ENCODE data around the gene OGN. TPM values are rescaled to one million over a fixed set of nuclear protein-coding genes. Genes with fewer than 3 reads are reported as not detected.

The OGN gene
- total and polyA plus RNA-seq, 2 of the 13 experiments (the other 11 are each of a cell fraction or from before 2014, with no cell fraction given): not detected

DNA sequence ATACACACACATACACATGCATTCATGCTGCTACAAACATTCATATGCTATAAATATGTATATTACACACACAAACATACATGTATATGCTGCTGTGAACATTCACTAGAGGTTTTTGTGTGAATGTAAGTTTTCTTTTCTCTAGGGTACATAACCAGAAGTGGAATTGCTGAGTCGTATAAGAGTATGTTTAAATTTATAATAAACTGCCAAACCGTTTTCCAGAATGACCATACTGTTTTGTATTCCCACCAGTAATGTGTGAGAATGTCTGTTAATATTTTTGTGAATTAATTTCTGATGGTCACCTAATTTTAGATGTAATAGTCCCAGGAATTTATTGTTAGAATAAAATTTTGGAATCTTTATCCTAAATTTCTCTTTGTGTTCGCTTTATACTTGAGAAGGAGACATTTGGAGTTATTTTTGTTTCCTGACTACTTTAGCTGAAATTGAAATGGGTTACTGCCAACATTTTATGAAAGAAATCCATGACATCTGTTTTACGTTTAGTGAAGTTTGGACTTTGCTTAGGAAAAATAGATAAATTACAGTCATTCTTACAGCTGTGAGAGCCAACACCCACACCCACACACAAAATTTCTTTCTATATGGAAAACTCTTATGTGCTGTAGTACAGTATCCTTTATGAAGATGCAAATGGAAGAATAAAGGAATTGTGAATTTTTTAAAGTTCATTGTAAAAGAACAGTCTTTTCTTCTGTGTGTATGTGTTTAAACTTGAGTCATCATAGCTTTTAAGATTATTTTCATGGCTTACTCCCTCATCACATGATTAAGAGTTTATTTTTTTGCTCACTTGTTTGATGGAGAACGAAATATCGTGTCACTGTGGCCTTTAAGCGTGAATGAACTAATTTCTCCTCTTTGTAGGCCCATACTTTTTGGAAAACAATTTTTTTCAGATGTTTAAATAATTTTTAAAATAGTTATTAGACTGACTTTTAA lies 54.3 kb downstream of the OGN start:
- H4K20me1 ChIP-seq (ENCODE audit: insufficient read depth, low read length): no peaks in the 10 kb centered on the region
- no peak for ATAC-seq
- no peaks in the 10 kb centered on the region for H3K27me3 ChIP-seq (ENCODE audit: control insufficient read depth in 1 of 2, insufficient read depth in 2 of 2, low read length in 2 of 2)
- H3K36me3 ChIP-seq (replicated peaks in 1 of 2; ENCODE audit: control insufficient read depth in 1 of 2, insufficient read depth in 2 of 2, low read length in 2 of 2): no peaks in the 10 kb centered on the region
- 87% methylated on average over 7 of the region's 7 CpGs for WGBS (ENCODE audit: low lambda C conversion rate)
- TF ChIP-seq AGO1 (IDR thresholded peaks at IDR 0.05; ENCODE audit: low read depth, low read length, poor library complexity, severe bottlenecking): no peak
- no peak for TF ChIP-seq HNF4G (IDR thresholded peaks at IDR 0.05; ENCODE audit: borderline replicate concordance, low read depth, low read length)
- TF ChIP-seq HNF4G (CRISPR knock-in tag; IDR thresholded peaks at IDR 0.05; ENCODE audit: borderline replicate concordance, low read depth): no peak
- TF ChIP-seq KLF15 (CRISPR knock-in tag; IDR thresholded peaks at IDR 0.05; ENCODE audit: borderline replicate concordance): no peak
- no peak for TF ChIP-seq ZNF879 (CRISPR knock-in tag; IDR thresholded peaks at IDR 0.05)
- TF ChIP-seq ZNF12 (CRISPR knock-in tag; IDR thresholded peaks at IDR 0.05): no peak
- no peak for TF ChIP-seq RBAK (CRISPR knock-in tag; IDR thresholded peaks at IDR 0.05)
- peak in 1 of 2 experiments; percentile 16; a peak in 1 of 4 replicates for TF ChIP-seq MAFK (conservative IDR thresholded peaks at IDR 0.05 in 1 of 2, IDR thresholded peaks at IDR 0.05 in 1 of 2; ENCODE audit: low read length in 2 of 2)
- H2AFZ ChIP-seq (ENCODE audit: low read length): no peak overlapping the region
- no peak overlapping the region for H3K4me3 ChIP-seq (replicated peaks in 1 of 3; ENCODE audit: insufficient read depth in 1 of 3, low read depth in 2 of 3, low read length in 3 of 3)
- no peak overlapping the region for H3K27ac ChIP-seq (ENCODE audit: extremely low read length, insufficient read depth, low read length)
- FAIRE-seq: no peak
- 0 out of 2 replicates have a peak, but pooled peaks cover under 1% of the 10 kb centered on the region for H3K9me3 ChIP-seq (ENCODE audit: low read length)
- H3K79me2 ChIP-seq (ENCODE audit: insufficient read depth, low read length): no peaks in the 10 kb centered on the region
- H3K9ac ChIP-seq (ENCODE audit: insufficient read depth, low read depth, low read length): no peak overlapping the region
- DNase-seq (ENCODE audit: low spot score): no peak
- BruUV-seq (replicated peaks): no TSS peak
- ChIA-PET CTCF (ENCODE audit: low intra/inter-chr PET ratio, low total read pairs) (no interaction called here), POLR2A (no interaction called here)
- H3K4me2 ChIP-seq (ENCODE audit: low read depth, low read length): no peak overlapping the region
- intact Hi-C loops (cut with micrococcal nuclease; ENCODE audit: unreplicated experiment): loop anchor here (10.0 kb wide), 1 partner anchor 305 kb away; no protein-coding TSS in a partner anchor
- no peaks in the 10 kb centered on the region for H3K4me1 ChIP-seq (ENCODE audit: insufficient read depth, low read length)
- in situ Hi-C loops (cut with HindIII; ENCODE audit: extremely low pct_ligation_motif_present, low pct_unique_long_range_greater_than_20kb): no loop called here

Measured in HepG2 (cell line).